Suprapubic skin (tissue), 4 donors: ENCODE results near the gene RAB3IP. TPM values are rescaled to one million over a fixed set of nuclear protein-coding genes. Genes with fewer than 3 reads are reported as not detected.

Experiments used
- DNase-seq, 2 donors: peaks; one replicate each; pipeline ENCODE4 v3.0.0-alpha.2; 2019; ENCODE audit warnings: low spot score in 2 of 2
- H3K27ac ChIP-seq: fragments of 200-600 bp; sonication (generic); one replicate; pipeline ENCODE4 v1.5.1; 2019
- H3K27me3 ChIP-seq: fragments of 200-600 bp; sonication (generic); one replicate; pipeline ENCODE4 v1.5.1; 2019
- H3K36me3 ChIP-seq: fragments of 200-600 bp; sonication (generic); one replicate; pipeline ENCODE4 v1.5.1; 2019
- H3K4me1 ChIP-seq: fragments of 200-600 bp; sonication (generic); one replicate; pipeline ENCODE4 v1.5.1; 2019
- H3K4me3 ChIP-seq: fragments of 200-600 bp; sonication (generic); one replicate; pipeline ENCODE4 v1.5.1; 2019; ENCODE audit warnings: mild to moderate bottlenecking
- H3K9me3 ChIP-seq: fragments of 200-600 bp; sonication (generic); one replicate; pipeline ENCODE4 v1.5.1; 2019
- EP300 ChIP-seq: sonication (generic); formaldehyde crosslinking; IDR thresholded peaks from one replicate; pipeline ENCODE4 v1.6.1; 2017; ENCODE audit warnings: antibody characterized with exemption
- POLR2A ChIP-seq, 2 donors: fragments of 450-650 bp; IDR thresholded peaks; one replicate each; pipeline ENCODE4 v1.6.1; 2017; ENCODE audit warnings: antibody characterized with exemption in 2 of 2, mild to moderate bottlenecking in 2 of 2, moderate library complexity in 2 of 2
- POLR2AphosphoS5 ChIP-seq, 3 donors: sonication (generic); formaldehyde crosslinking; IDR thresholded peaks; one replicate each; pipeline ENCODE4 v1.6.1; 2017; ENCODE audit warnings: antibody characterized with exemption in 3 of 3
- WGBS: methylation state at CpG from one replicate; pipeline ENCODE4 v1.1.5; 2018; 5-methylcytosine and 5-hydroxymethylcytosine counted together
- total RNA-seq, 4 donors: library from RNA; depleted of rRNA; stranded (reverse); fragments of >200 nt; gene quantifications; one replicate each; pipeline ENCODE4 v1.1.0, GENCODE V29; 2016
- TF ChIP-seq, protein P1 (sequence below), 2 donors: fragments of 200-600 bp in 1 of 2; fragments of 450-650 bp in 1 of 2; sonication (generic) in 1 of 2; IDR thresholded peaks; one replicate each; pipeline ENCODE4 v1.5.1; 2016 to 2019; ENCODE audit warnings: antibody characterized with exemption in 2 of 2, mild to moderate bottlenecking in 1 of 2, moderate library complexity in 1 of 2

Gene RAB3IP
- total RNA-seq, 4 donors from 2014 or later: 15.0 to 27.8 (median 21.9) TPM

DNA sequence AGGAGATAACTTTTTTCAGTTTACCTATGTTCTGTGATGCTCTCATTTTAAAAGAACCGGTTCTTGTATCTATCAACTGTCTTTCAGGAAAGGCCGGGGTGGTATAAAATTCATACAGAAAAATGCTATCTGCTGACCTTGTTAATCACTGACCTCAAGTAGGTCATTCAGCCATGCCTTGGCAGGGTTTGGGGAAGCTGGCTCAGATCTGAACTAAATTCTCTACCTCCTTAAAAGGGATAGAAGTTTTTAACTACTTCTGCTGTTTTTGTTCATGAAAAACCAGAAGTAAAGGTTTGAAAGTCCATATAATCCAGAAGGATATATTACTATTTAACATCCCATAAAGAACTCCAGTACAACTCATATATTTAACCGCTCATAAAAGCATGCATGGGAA lies 96.4 kb downstream of the RAB3IP start:
- no peak for DNase-seq
- H3K4me1 ChIP-seq: no peaks in the 10 kb centered on the region
- H3K9me3 ChIP-seq: no peaks in the 10 kb centered on the region
- no peaks in the 10 kb centered on the region for H3K27me3 ChIP-seq
- no peaks in the 10 kb centered on the region for H3K36me3 ChIP-seq
- TF ChIP-seq POLR2AphosphoS5 (IDR thresholded peaks at IDR 0.05) (no peak), EP300 (no peak), POLR2A (IDR thresholded peaks at IDR 0.05) (no peak)
- TF ChIP-seq, protein P1, sequence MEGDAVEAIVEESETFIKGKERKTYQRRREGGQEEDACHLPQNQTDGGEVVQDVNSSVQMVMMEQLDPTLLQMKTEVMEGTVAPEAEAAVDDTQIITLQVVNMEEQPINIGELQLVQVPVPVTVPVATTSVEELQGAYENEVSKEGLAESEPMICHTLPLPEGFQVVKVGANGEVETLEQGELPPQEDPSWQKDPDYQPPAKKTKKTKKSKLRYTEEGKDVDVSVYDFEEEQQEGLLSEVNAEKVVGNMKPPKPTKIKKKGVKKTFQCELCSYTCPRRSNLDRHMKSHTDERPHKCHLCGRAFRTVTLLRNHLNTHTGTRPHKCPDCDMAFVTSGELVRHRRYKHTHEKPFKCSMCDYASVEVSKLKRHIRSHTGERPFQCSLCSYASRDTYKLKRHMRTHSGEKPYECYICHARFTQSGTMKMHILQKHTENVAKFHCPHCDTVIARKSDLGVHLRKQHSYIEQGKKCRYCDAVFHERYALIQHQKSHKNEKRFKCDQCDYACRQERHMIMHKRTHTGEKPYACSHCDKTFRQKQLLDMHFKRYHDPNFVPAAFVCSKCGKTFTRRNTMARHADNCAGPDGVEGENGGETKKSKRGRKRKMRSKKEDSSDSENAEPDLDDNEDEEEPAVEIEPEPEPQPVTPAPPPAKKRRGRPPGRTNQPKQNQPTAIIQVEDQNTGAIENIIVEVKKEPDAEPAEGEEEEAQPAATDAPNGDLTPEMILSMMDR (IDR thresholded peaks at IDR 0.05): no peak
- H3K27ac ChIP-seq: no peak overlapping the region
- no peak overlapping the region for H3K4me3 ChIP-seq
- WGBS: 71% methylated on average over 3 of the region's 3 CpGs

DNA sequence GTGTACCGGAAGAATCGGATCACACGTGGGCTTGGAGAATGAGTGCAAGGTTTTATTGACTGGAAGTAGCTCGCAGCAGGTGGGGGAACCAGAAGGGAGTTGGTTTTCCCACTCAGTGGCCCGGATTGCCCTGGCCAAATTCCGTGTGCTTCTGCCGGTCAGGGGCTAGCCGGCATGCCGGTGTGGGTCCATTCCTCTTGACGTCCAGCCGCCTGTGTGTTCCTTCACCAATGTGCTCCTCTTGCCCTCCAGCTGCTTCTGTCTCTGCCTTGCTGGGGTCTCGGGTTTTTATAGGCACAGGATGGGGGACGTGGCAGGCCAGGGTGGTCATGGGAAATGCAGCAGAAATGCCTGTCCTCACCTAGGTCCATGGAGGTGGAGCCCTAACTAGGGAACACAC lies 97.4 kb downstream of the RAB3IP start:
- Histone ChIP-seq H3K27ac (no peak overlapping the region), H3K36me3 (no peaks in the 10 kb centered on the region), H3K9me3 (no peaks in the 10 kb centered on the region), H3K27me3 (no peaks in the 10 kb centered on the region), H3K4me3 (no peak overlapping the region), H3K4me1 (no peaks in the 10 kb centered on the region)
- TF ChIP-seq POLR2AphosphoS5 (IDR thresholded peaks at IDR 0.05) (no peak), POLR2A (IDR thresholded peaks at IDR 0.05) (no peak)
- TF ChIP-seq, protein P1 (IDR thresholded peaks at IDR 0.05): no peak
- 95% methylated on average over 13 of the region's 13 CpGs for WGBS
- DNase-seq: no peak

DNA sequence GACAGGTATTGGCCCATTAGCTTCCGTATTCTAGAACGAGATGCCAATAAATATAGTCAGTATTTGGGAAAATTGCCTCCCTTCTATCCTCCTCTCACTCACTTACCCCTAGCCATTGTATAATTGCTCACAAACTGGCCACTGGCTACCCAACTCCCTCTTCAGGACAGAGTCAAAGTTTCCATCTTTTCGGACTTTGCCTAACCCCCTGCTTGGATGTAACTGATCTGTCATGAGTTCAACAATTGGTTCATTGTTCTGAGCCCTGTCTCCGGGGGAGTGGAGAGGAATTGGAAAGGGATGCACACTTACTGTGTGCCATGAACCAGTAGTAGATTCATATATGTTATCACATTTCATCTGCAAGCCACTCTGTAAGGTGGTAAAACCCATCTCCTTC lies 98.5 kb downstream of the RAB3IP start:
- H3K27me3 ChIP-seq: no peaks in the 10 kb centered on the region
- TF ChIP-seq POLR2A (IDR thresholded peaks at IDR 0.05): no peak
- no peak for TF ChIP-seq POLR2AphosphoS5 (IDR thresholded peaks at IDR 0.05)
- no peak for TF ChIP-seq EP300
- TF ChIP-seq, protein P1 (IDR thresholded peaks at IDR 0.05): no peak
- H3K4me3 ChIP-seq: no peak overlapping the region
- no peaks in the 10 kb centered on the region for H3K36me3 ChIP-seq
- H3K9me3 ChIP-seq: no peaks in the 10 kb centered on the region
- no peak overlapping the region for H3K27ac ChIP-seq
- H3K4me1 ChIP-seq: no peaks in the 10 kb centered on the region
- WGBS: 77% methylated on average over 4 of the region's 4 CpGs
- DNase-seq: no peak

DNA sequence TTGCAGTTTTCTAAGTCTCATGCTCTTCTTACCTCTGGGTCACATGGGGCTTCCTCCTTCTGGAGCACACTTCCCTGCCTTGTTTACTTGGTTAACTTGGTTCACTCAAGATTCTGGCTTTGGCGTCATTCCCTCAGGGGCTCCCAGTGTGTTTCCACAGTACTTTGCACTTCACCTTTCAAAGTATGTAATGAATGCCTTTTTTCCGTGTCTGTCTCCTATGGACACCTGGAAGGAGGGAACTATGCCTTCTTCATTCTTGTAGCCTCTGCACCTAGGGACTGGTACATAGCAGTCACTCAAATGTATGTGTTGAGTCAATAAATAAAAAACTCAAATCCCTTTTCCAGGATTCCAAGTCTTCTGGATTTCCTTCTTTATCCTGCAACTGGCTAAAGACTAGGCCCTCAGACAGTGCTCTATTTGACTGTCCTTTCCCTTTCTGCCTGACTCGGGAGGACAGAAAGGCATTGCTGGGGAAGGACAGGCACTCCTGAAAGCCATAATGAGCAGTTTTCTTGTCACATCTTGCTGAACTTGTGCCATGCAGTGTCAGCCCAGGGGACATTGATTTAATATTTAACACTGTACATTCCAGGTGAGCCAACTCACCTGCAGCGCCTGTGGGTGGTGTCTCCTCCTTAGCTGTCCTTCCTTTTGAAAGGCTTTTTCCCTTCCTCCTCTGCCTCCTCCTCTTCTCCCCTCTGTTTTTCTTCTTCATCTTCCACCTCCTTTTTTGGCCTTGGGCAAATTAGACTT lies 99.2 kb downstream of the RAB3IP start:
- no peak for TF ChIP-seq EP300
- TF ChIP-seq, protein P1 (IDR thresholded peaks at IDR 0.05): no peak
- TF ChIP-seq POLR2AphosphoS5 (IDR thresholded peaks at IDR 0.05): no peak
- no peak for TF ChIP-seq POLR2A (IDR thresholded peaks at IDR 0.05)
- DNase-seq: no peak
- Histone ChIP-seq H3K36me3 (no peaks in the 10 kb centered on the region), H3K27me3 (no peaks in the 10 kb centered on the region), H3K4me3 (no peak overlapping the region), H3K9me3 (no peaks in the 10 kb centered on the region), H3K4me1 (no peaks in the 10 kb centered on the region), H3K27ac (no peak overlapping the region)
- WGBS: 76% methylated on average over 4 of the region's 4 CpGs

DNA sequence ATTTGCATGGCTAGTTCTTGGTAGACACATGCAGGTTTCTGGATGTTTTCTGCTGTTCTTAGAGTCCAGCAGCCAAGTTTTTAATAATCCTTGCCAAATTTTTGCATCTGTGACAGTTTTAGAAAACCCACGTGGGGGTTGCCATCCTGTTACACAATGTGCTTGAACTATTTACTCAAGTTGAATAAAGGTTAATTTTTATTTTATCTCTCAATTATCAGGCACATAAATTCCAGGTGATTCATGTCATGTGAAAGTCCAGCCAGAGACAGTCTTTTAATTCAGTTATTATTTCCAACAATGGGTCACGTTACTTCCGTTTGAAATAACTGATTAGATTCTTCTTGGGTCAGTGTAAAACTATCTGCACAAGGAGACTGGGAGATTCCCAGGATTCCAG lies 102.1 kb downstream of the RAB3IP start:
- Histone ChIP-seq H3K36me3 (no peaks in the 10 kb centered on the region), H3K27ac (no peak overlapping the region), H3K27me3 (no peaks in the 10 kb centered on the region), H3K9me3 (no peaks in the 10 kb centered on the region), H3K4me1 (no peaks in the 10 kb centered on the region), H3K4me3 (no peak overlapping the region)
- TF ChIP-seq EP300 (no peak), POLR2AphosphoS5 (IDR thresholded peaks at IDR 0.05) (no peak), POLR2A (IDR thresholded peaks at IDR 0.05) (no peak)
- TF ChIP-seq, protein P1 (IDR thresholded peaks at IDR 0.05): no peak
- WGBS: 43% methylated on average over 3 of the region's 3 CpGs
- no peak for DNase-seq
